Measurements from ENCODE around the gene MYL6. TPM values are rescaled to one million over a fixed set of nuclear protein-coding genes. Genes with fewer than 3 reads are reported as not detected.
"Not testable (repeated sequence)": the region's sequence is repeated elsewhere in the genome, so short reads cannot be mapped to it uniquely, and the experiment has no call there.

Gene MYL6
- total RNA-seq, 2 donors from 2014 or later = 1,587 to 1,792 TPM

DNA sequence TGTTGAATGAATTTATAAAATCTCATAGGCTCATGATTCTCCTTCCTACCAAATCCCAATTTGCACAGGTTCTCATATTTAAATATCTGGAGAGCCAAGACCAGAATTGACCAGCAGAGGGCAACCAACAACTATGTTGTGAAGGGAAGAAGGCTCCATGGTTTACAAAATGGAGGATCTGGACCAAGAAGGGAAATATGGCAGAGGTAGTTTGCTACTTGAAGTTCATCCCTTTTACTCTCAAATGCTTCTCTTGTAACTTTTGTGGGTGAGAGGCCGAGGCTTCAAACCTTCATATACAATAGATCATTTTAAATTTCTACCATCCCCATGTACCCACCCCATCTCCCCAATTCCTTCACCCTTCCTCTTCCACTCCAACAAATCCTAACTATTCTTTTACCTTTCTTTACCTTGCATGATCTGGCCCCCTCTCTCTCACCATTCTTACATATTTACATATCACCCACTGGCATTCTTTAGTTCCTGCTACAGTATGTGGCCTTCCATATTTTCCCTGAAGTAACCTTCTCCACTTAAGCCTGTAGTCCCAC lies 34.9 kb downstream of the MYL6 start:
- WGBS = 70% methylated on average over 1 of the region's 1 CpG
- TF ChIP-seq POLR2A (IDR thresholded peaks at IDR 0.05) (no peak), POLR2AphosphoS5 (IDR thresholded peaks at IDR 0.05) (peak; percentile 86)
- TF ChIP-seq, protein P1, sequence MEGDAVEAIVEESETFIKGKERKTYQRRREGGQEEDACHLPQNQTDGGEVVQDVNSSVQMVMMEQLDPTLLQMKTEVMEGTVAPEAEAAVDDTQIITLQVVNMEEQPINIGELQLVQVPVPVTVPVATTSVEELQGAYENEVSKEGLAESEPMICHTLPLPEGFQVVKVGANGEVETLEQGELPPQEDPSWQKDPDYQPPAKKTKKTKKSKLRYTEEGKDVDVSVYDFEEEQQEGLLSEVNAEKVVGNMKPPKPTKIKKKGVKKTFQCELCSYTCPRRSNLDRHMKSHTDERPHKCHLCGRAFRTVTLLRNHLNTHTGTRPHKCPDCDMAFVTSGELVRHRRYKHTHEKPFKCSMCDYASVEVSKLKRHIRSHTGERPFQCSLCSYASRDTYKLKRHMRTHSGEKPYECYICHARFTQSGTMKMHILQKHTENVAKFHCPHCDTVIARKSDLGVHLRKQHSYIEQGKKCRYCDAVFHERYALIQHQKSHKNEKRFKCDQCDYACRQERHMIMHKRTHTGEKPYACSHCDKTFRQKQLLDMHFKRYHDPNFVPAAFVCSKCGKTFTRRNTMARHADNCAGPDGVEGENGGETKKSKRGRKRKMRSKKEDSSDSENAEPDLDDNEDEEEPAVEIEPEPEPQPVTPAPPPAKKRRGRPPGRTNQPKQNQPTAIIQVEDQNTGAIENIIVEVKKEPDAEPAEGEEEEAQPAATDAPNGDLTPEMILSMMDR (IDR thresholded peaks at IDR 0.05) = peak; percentile 66 to 96 (median 82)
- no peaks in the 10 kb centered on the region for H3K36me3 ChIP-seq
- H3K4me3 ChIP-seq = no peak overlapping the region
- H3K27ac ChIP-seq = no peak overlapping the region
- DNase-seq (ENCODE audit: low spot score) = peak; percentile 85
- no peaks in the 10 kb centered on the region for H3K9me3 ChIP-seq
- H3K4me1 ChIP-seq (replicated peaks) = no peaks in the 10 kb centered on the region
- H3K27me3 ChIP-seq (replicated peaks; ENCODE audit: insufficient read depth) = no peaks in the 10 kb centered on the region
- intact Hi-C loops (cut with DNase I) = loop anchor here (2.0 to 10.0 kb wide), 2 partner anchors 32 to 272 kb away; partner anchors contain the start of genes NABP2 and SPRYD4

DNA sequence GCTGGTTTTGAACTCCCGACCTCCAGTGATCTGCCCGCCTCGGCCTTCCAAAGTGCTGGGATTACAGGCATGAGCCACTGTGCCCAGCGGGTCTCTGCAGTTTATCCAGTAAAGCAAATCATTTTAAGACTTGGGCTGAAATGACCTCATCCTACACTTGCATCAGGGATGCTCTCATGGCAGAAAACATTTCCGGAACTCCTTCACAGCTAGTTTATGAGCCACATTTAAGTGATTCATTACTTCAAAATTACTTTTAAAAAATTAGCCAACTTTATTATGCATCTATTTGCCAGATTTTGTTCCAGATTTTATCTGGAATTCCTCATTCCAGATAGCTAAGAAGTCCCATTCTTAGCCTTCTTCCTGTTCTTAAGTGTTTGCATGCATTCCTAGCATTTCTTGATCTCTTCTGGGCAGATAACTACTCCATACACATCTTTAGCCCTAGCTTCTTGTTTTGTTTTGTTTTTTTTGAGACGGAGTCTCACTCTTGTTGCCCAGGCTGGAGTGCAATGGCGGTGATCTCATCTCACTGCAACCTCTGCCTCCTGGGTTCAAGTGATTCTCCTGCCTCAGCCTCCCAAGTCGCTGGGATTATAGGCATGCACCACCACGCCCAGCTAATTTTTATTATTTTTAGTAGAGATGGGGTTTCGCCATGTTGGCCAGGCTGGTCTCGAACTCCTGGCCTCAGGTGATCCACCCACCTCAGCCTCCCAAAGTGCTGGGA lies 38.8 kb downstream of the MYL6 start:
- not testable (repeated sequence) for H3K27me3 ChIP-seq (replicated peaks; ENCODE audit: insufficient read depth); DNase-seq (ENCODE audit: low spot score); H3K9me3 ChIP-seq; H3K27ac ChIP-seq; H3K4me1 ChIP-seq (replicated peaks); H3K36me3 ChIP-seq; H3K4me3 ChIP-seq
- 55% methylated on average over 11 of the region's 11 CpGs for WGBS
- intact Hi-C loops (cut with DNase I) = loop anchor here (10.0 kb wide), 1 partner anchor 268 kb away; the partner anchor contains the start of gene SPRYD4

DNA sequence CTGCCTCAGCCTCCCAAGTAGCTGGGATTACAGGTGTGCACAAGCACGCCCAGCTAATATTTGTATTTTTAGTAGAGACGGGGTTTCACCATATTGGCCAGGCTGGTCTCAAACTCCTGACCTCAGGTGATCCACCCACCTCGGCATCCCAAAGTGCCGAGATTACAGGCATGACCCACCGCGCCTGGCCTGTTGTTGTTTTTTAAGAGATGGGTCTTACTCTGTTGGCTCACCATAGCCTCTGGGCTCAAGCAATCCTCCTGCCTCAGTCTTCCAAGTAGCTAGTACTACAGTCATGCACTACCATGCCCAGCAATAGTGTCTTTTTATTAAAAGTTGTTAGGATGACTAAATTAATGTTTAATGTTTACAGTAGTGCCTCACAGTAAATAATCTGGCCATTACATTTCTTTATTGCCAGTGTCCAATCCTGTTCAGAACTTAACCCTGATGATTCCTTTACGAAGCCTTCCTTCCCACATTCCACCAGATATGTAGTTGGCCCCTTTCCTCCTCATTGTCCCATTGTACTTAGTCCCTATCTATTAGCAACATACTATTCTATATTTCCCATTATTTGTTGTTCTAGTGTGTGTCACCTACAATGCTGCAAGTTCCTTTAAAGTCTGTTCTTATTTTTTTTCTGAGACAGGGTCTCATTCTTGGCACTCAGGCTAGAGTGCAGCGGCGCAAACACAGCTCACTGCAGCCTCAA lies 39.9 kb downstream of the MYL6 start:
- TF ChIP-seq, protein P1 (IDR thresholded peaks at IDR 0.05) = no peak
- no peak for TF ChIP-seq POLR2AphosphoS5 (IDR thresholded peaks at IDR 0.05)
- no peak for TF ChIP-seq POLR2A (IDR thresholded peaks at IDR 0.05)
- intact Hi-C loops (cut with DNase I) = loop anchor here (10.0 kb wide), 1 partner anchor 267 kb away; the partner anchor contains the start of gene SPRYD4
- 83% methylated on average over 9 of the region's 9 CpGs for WGBS
- Histone ChIP-seq H3K36me3 (no peaks in the 10 kb centered on the region), H3K27ac (no peak overlapping the region), H3K27me3 (replicated peaks; ENCODE audit: insufficient read depth) (no peaks in the 10 kb centered on the region), H3K4me3 (no peak overlapping the region), H3K4me1 (replicated peaks) (no peaks in the 10 kb centered on the region), H3K9me3 (no peaks in the 10 kb centered on the region)
- no peak for DNase-seq (ENCODE audit: low spot score)

DNA sequence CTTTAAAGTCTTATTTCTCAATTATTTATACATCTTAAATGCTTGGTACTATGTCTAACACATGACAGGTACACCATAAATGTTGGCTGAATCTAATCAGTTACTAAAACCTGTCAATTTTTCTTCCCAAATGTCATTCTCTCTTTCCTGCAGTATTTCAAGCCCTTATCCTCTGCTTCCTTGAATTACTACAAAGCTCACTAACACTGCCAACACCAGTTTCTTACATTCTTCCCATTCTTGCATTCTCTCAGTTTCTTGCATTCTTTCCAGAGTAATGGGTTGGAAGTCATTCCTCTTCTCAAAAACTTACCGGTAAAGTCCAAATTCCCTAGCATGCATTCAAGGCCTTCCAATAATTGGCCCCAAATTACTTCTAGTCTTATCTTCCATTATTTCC lies 40.7 kb downstream of the MYL6 start:
- intact Hi-C loops (cut with DNase I) = loop anchor here (10.0 kb wide), 1 partner anchor 266 kb away; the partner anchor contains the start of gene SPRYD4
- Histone ChIP-seq H3K27ac (no peak overlapping the region), H3K4me3 (no peak overlapping the region), H3K9me3 (no peaks in the 10 kb centered on the region), H3K27me3 (replicated peaks; ENCODE audit: insufficient read depth) (no peaks in the 10 kb centered on the region), H3K36me3 (no peaks in the 10 kb centered on the region), H3K4me1 (replicated peaks) (no peaks in the 10 kb centered on the region)
- WGBS = 85% methylated on average over 1 of the region's 1 CpG
- no peak for TF ChIP-seq POLR2AphosphoS5 (IDR thresholded peaks at IDR 0.05)
- no peak for TF ChIP-seq POLR2A (IDR thresholded peaks at IDR 0.05)
- TF ChIP-seq, protein P1 (IDR thresholded peaks at IDR 0.05) = no peak
- no peak for DNase-seq (ENCODE audit: low spot score)

DNA sequence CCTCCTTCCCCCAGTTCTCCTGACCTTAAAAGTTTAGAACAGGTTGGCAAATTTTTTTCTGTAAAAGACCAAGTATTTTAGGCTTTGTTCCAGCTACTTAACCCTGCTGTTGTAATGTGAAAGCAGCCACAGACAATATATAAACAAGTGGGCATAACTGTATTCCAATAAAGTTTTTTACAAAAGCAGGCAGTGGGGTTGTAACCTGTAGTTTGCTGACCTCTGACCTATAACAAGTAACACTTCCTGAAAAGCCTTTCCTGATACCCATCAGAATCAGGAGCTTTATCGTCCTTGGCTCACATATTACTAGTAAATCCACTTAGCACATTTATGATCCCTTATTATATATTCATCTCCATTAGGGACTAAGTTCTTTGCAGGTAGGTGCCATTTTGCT lies 44.2 kb downstream of the MYL6 start:
- no peak for DNase-seq (ENCODE audit: low spot score)
- Histone ChIP-seq H3K4me3 (no peak overlapping the region), H3K27me3 (replicated peaks; ENCODE audit: insufficient read depth) (no peaks in the 10 kb centered on the region), H3K4me1 (replicated peaks) (no peaks in the 10 kb centered on the region), H3K36me3 (peaks cover 0 to 6% of the 10 kb centered on the region in 2 donors), H3K27ac (no peak overlapping the region), H3K9me3 (no peaks in the 10 kb centered on the region)
- intact Hi-C loops (cut with DNase I) = no loop called here
- TF ChIP-seq POLR2AphosphoS5 (IDR thresholded peaks at IDR 0.05) (no peak), POLR2A (IDR thresholded peaks at IDR 0.05) (no peak)
- TF ChIP-seq, protein P1 (IDR thresholded peaks at IDR 0.05) = no peak
- 15% methylated on average over 1 of the region's 1 CpG for WGBS
